IMR-90 (cell line): ENCODE results near the gene PARD3. TPM values are rescaled to one million over a fixed set of nuclear protein-coding genes. Genes with fewer than 3 reads are reported as not detected.

Experiments used
- ATAC-seq: fragments of 200-7000 bp; cut with Tn5 transposase; 2 replicates; pipeline ENCODE4 v1.9.1; 2020; ENCODE audit warnings: low read depth, mild to moderate bottlenecking, moderate library complexity
- BruUV-seq: library from RNA; stranded (reverse); fragments of 400-500 nt; replicated peaks from 2 replicates; lab custom pipeline; 2021; lab: Mats Ljungman, UMichigan
- CTCF ChIA-PET: fragments of 300-600 bp; formaldehyde crosslinking; extraction: SDS; loops from one replicate; lab custom pipeline; 2021; ENCODE audit warnings: antibody characterized with exemption; lab: Yijun Ruan, JAX
- POLR2A ChIA-PET: fragments of 300-600 bp; sonication (Branson Sonifier 250); formaldehyde crosslinking; loops from one replicate; lab custom pipeline; 2022; ENCODE audit warnings: antibody characterized with exemption; ENCODE audit not compliant: unreplicated experiment; lab: Charles Lee
- DNase-seq: peaks from one replicate; pipeline ENCODE4 v3.0.0; 2013
- H2AFZ ChIP-seq: replicated peaks from 2 replicates; pipeline ENCODE3; 2013; ENCODE audit warnings: low read length, mild to moderate bottlenecking; ENCODE audit not compliant: poor library complexity
- H2AK5ac ChIP-seq: 2 replicates; pipeline ENCODE4 v1.6.1; 2013; ENCODE audit warnings: low read depth, low read length, inconsistent platforms
- H2AK9ac ChIP-seq: replicated peaks from 2 replicates; pipeline ENCODE3; 2013; ENCODE audit warnings: mild to moderate bottlenecking, low read depth, low read length, moderate library complexity; ENCODE audit not compliant: poor library complexity
- H2BK120ac ChIP-seq: 2 replicates; pipeline ENCODE4 v1.6.1; 2013; ENCODE audit warnings: low read depth, low read length, inconsistent platforms
- H2BK15ac ChIP-seq: 3 replicates; pipeline ENCODE4 v1.6.1; 2013; ENCODE audit warnings: low read depth, low read length, inconsistent platforms
- H2BK20ac ChIP-seq: 2 replicates; pipeline ENCODE4 v1.6.1; 2013; ENCODE audit warnings: low read depth, mild to moderate bottlenecking, inconsistent platforms, low read length, moderate library complexity
- H2BK5ac ChIP-seq: 2 replicates; pipeline ENCODE4 v1.6.1; 2013; ENCODE audit warnings: mild to moderate bottlenecking, low read depth, low read length, inconsistent platforms; ENCODE audit not compliant: poor library complexity, severe bottlenecking
- H3K14ac ChIP-seq: replicated peaks from 2 replicates; pipeline ENCODE4 v1.6.1; 2013; ENCODE audit warnings: low read depth, low read length, inconsistent platforms
- H3K18ac ChIP-seq: 2 replicates; pipeline ENCODE4 v1.6.1; 2013; ENCODE audit warnings: low read depth, low read length, control low read depth
- H3K23ac ChIP-seq: 2 replicates; pipeline ENCODE4 v1.6.1; 2013; ENCODE audit warnings: low read depth, low read length, inconsistent platforms
- H3K27ac ChIP-seq: 2 replicates; pipeline ENCODE4 v1.5.1; 2013; ENCODE audit warnings: mild to moderate bottlenecking, control low read depth, low read length; ENCODE audit not compliant: insufficient read depth
- H3K27me3 ChIP-seq: 2 replicates; pipeline ENCODE4 v1.6.1; 2013; ENCODE audit warnings: low read length; ENCODE audit not compliant: control insufficient read depth, insufficient read depth
- H3K36me3 ChIP-seq: 2 replicates; pipeline ENCODE4 v1.6.1; 2013; ENCODE audit warnings: low read length, mixed read lengths; ENCODE audit not compliant: control insufficient read depth, insufficient read depth
- H3K4ac ChIP-seq: 2 replicates; pipeline ENCODE4 v1.6.1; 2013; ENCODE audit warnings: low read depth, low read length, inconsistent platforms
- H3K4me1 ChIP-seq: 2 replicates; pipeline ENCODE4 v1.6.1; 2013; ENCODE audit warnings: low read length, mixed read lengths; ENCODE audit not compliant: control insufficient read depth, insufficient read depth
- H3K4me2 ChIP-seq: 2 replicates; pipeline ENCODE4 v1.6.1; 2013; ENCODE audit warnings: low read depth, mild to moderate bottlenecking, control low read depth, low read length, moderate library complexity
- H3K4me3 ChIP-seq: 2 replicates; pipeline ENCODE4 v1.5.1; 2013; ENCODE audit warnings: low read depth, mild to moderate bottlenecking, control low read depth, low read length, moderate library complexity; ENCODE audit not compliant: insufficient read depth
- H3K56ac ChIP-seq: 2 replicates; pipeline ENCODE4 v1.6.1; 2013; ENCODE audit warnings: low read length, inconsistent platforms; ENCODE audit not compliant: insufficient read depth; ENCODE audit errors: extremely low read depth
- H3K79me1 ChIP-seq, 2 experiments: 2 replicates each; pipeline ENCODE4 v1.6.1; 2013; ENCODE audit warnings: low read length in 2 of 2, inconsistent platforms in 1 of 2, low read depth in 1 of 2
- H3K9ac ChIP-seq: 2 replicates; pipeline ENCODE4 v1.6.1; 2013; ENCODE audit warnings: low read depth, low read length, control low read depth
- H3K9me1 ChIP-seq: 2 replicates; pipeline ENCODE4 v1.6.1; 2013; ENCODE audit warnings: low read length, inconsistent platforms; ENCODE audit not compliant: insufficient read depth
- H3K9me3 ChIP-seq: 2 replicates; pipeline ENCODE4 v1.6.1; 2013; ENCODE audit warnings: low read length; ENCODE audit not compliant: control insufficient read depth, insufficient read depth
- H4K20me1 ChIP-seq: 2 replicates; pipeline ENCODE4 v1.6.1; 2013; ENCODE audit warnings: low read length, inconsistent platforms; ENCODE audit not compliant: insufficient read depth
- H4K5ac ChIP-seq: 2 replicates; pipeline ENCODE4 v1.6.1; 2013; ENCODE audit warnings: mild to moderate bottlenecking, low read depth, low read length, control low read depth
- H4K8ac ChIP-seq, 2 experiments: 2 replicates each; pipeline ENCODE4 v1.6.1; 2013; ENCODE audit warnings: low read depth in 2 of 2, low read length in 2 of 2, control low read depth in 1 of 2, inconsistent platforms in 1 of 2
- H4K91ac ChIP-seq: 2 replicates; pipeline ENCODE4 v1.6.1; 2013; ENCODE audit warnings: low read depth, low read length, inconsistent platforms; ENCODE audit not compliant: insufficient read depth
- BHLHE40 ChIP-seq: fragments of 150-350 bp; IDR thresholded peaks from 2 replicates; pipeline ENCODE4 v1.6.1; 2016; ENCODE audit warnings: mild to moderate bottlenecking, low read depth, low read length
- CHD1 ChIP-seq: IDR thresholded peaks from 2 replicates; pipeline ENCODE4 v1.6.1; 2012; ENCODE audit warnings: low read depth, low read length, improper control_type of control experiment
- FOS ChIP-seq: fragments of 150-350 bp; IDR thresholded peaks from 2 replicates; pipeline ENCODE4 v1.6.1; 2016; ENCODE audit warnings: low read depth, low read length
- MAFK ChIP-seq: IDR thresholded peaks from 2 replicates; pipeline ENCODE4 v1.6.1; 2012; ENCODE audit warnings: low read depth, low read length, improper control_type of control experiment
- MXI1 ChIP-seq: IDR thresholded peaks from 2 replicates; pipeline ENCODE4 v1.6.1; 2012; ENCODE audit warnings: low read depth, mild to moderate bottlenecking, low read length, moderate library complexity, borderline replicate concordance
- WGBS, 2 experiments: methylation state at CpG; one replicate each; pipeline versions ENCODE4 v1.1.5 to v1.1.7; 2013; ENCODE audit warnings: missing lambda C conversion rate in 2 of 2; ENCODE audit not compliant: insufficient read length in 1 of 2; ENCODE audit errors: extremely low coverage in 2 of 2; 5-methylcytosine and 5-hydroxymethylcytosine counted together
- dilution Hi-C: fragments of 300-500 bp; cut with HindIII; formaldehyde crosslinking; loops from one replicate; pipeline ENCODE4 v1.14.3; 2018; ENCODE audit warnings: low sequenced_read_pairs; ENCODE audit not compliant: unreplicated experiment
- in situ Hi-C: fragments of 300-500 bp; cut with MboI; formaldehyde crosslinking; loops from 3 replicates; pipeline ENCODE4 v1.14.3; 2019; ENCODE audit warnings: low sequenced_read_pairs, inconsistent platforms, mixed read lengths
- intact Hi-C: fragments of 100-400 bp; cut with micrococcal nuclease; formaldehyde crosslinking; loops from 2 replicates; pipeline ENCODE4 v1.10.0; 2022
- polyA plus RNA-seq, 3 experiments: library from polyadenylated mRNA; depleted of rRNA; stranded (reverse); fragments of >200 nt; gene quantifications; 2 replicates each; pipeline ENCODE4 v1.2.3, GENCODE V29; 2012; ENCODE audit warnings: low replicate concordance in 1 of 3
- total RNA-seq: library from RNA; depleted of rRNA; stranded (reverse); fragments of >200 nt; gene quantifications from 2 replicates; pipeline ENCODE4 v1.2.3, GENCODE V29; 2012

PARD3 gene
- total and polyA plus RNA-seq, 2 of the 4 experiments (the other 2 are of a cell fraction) = 14.6 to 37.5 TPM

- no peaks in the 10 kb centered on the region for H3K27me3 ChIP-seq
- H3K9me3 ChIP-seq = no peaks in the 10 kb centered on the region
- BruUV-seq = no TSS peak
- TF ChIP-seq BHLHE40 = no peak
- TF ChIP-seq CHD1 = no peak
- TF ChIP-seq MAFK = no peak
- TF ChIP-seq FOS = no peak
- no peak for TF ChIP-seq MXI1
- no peaks in the 10 kb centered on the region for H3K4me1 ChIP-seq
- intact Hi-C loops = no loop called here
- no CpG with 5 or more reads among the region's 3 CpGs for WGBS, 2 experiments
- H3K18ac ChIP-seq = no peak overlapping the region
- no peak overlapping the region for H3K4me2 ChIP-seq
- H4K91ac ChIP-seq = no peak overlapping the region
- no peak overlapping the region for H4K8ac ChIP-seq
- no peak overlapping the region for H3K9ac ChIP-seq
- H3K56ac ChIP-seq = no peak overlapping the region
- peaks cover 5% of the 10 kb centered on the region; the same call in 1 of the 2 replicates for H3K9me1 ChIP-seq
- no peak overlapping the region for H3K14ac ChIP-seq
- no peak overlapping the region for H3K4me3 ChIP-seq
- dilution Hi-C loops = no loop called here
- no peak for DNase-seq
- no peak overlapping the region for H2BK20ac ChIP-seq
- H2BK120ac ChIP-seq = no peak overlapping the region
- H2BK5ac ChIP-seq = no peak overlapping the region
- no peak overlapping the region for H4K5ac ChIP-seq
- no peak overlapping the region for H3K27ac ChIP-seq
- H2AK9ac ChIP-seq = no peak overlapping the region
- no peak overlapping the region for H2BK15ac ChIP-seq
- no peak overlapping the region for H3K4ac ChIP-seq
- ATAC-seq = no peak
- no peaks in the 10 kb centered on the region for H3K79me1 ChIP-seq
- no peak overlapping the region for H2AK5ac ChIP-seq
- in situ Hi-C loops = no loop called here
- POLR2A ChIA-PET = no interaction called here
- H2AFZ ChIP-seq = no peak overlapping the region
- no peaks in the 10 kb centered on the region for H4K20me1 ChIP-seq
- H3K36me3 ChIP-seq = no peaks in the 10 kb centered on the region
- H3K23ac ChIP-seq = no peak overlapping the region
- CTCF ChIA-PET = interaction anchor here (0.6 kb wide), 1 partner anchor 195 kb away, joined by 5 read pairs; no protein-coding TSS in a partner anchor
These were observed 646.0 kb downstream of the PARD3 start for GRCh38 chr10:34169131-34169530.
